ENCODE results near the gene VMAC. TPM values are rescaled to one million over a fixed set of nuclear protein-coding genes. Genes with fewer than 3 reads are reported as not detected.

VMAC gene
- total and polyA plus RNA-seq, 2 donors (not counting 3 experiments of a cell fraction or from before 2014, with no cell fraction given): 4.7 to 6.9 TPM

DNA sequence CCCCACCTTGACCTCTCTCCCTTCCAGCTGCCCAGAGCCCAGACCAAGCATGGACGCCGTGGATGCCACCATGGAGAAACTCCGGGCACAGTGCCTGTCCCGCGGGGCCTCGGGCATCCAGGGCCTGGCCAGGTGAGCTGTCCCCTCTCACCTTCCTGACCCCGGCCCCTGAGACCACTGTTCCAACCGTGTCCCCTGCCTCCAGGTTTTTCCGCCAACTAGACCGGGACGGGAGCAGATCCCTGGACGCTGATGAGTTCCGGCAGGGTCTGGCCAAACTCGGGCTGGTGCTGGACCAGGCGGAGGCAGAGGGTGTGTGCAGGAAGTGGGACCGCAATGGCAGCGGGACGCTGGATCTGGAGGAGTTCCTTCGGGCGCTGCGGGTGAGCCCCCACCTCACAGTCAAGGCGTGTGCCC lies 9.7 kb downstream of the VMAC start:
- intact Hi-C loops (cut with micrococcal nuclease): no loop called here
- Histone ChIP-seq H2AFZ (ENCODE audit: low read depth, low read length) (no peak overlapping the region), H3K4me1 (ENCODE audit: control insufficient read depth, extremely low read depth, insufficient read depth, low read length) (no peaks in the 10 kb centered on the region), H3K4me2 (ENCODE audit: insufficient read depth, low read length) (no peak overlapping the region), H3K9me1 (replicated peaks; ENCODE audit: control insufficient read depth, extremely low read depth, insufficient read depth, low read length) (no peaks in the 10 kb centered on the region), H3K9ac (replicated peaks; ENCODE audit: extremely low read depth, insufficient read depth, low read length) (no peak overlapping the region), H3K27me3 (ENCODE audit: control insufficient read depth in 2 of 2, insufficient read depth in 2 of 2, low read length in 2 of 2) (no peaks in the 10 kb centered on the region), H3K9me3 (replicated peaks; ENCODE audit: control insufficient read depth, insufficient read depth, low read length) (no peaks in the 10 kb centered on the region), H3K4me3 (replicated peaks in 1 of 3; ENCODE audit: insufficient read depth in 1 of 3, low read depth in 1 of 3, low read length in 3 of 3) (no peak overlapping the region), H3K79me2 (ENCODE audit: control insufficient read depth, insufficient read depth, low read length) (no peaks in the 10 kb centered on the region), H4K20me1 (replicated peaks; ENCODE audit: control insufficient read depth, extremely low read depth, insufficient read depth, low read length) (no peaks in the 10 kb centered on the region), H3K36me3 (ENCODE audit: control insufficient read depth in 2 of 2, extremely low read depth in 1 of 2, insufficient read depth in 2 of 2, low read length in 2 of 2) (peaks cover 5 to 17% of the 10 kb centered on the region in 2 experiments), H3K27ac (ENCODE audit: insufficient read depth, low read depth, low read length) (no peak overlapping the region)
- no peak for DNase-seq (ENCODE audit: low read depth, low spot score)
- TF ChIP-seq, protein P1, sequence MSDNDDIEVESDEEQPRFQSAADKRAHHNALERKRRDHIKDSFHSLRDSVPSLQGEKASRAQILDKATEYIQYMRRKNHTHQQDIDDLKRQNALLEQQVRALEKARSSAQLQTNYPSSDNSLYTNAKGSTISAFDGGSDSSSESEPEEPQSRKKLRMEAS (IDR thresholded peaks at IDR 0.05; ENCODE audit: insufficient read depth, insufficient read length): no peak
- no peak for TF ChIP-seq POLR2AphosphoS5 (IDR thresholded peaks at IDR 0.05; ENCODE audit: insufficient read depth, low read depth, low read length)
- no peak for TF ChIP-seq MYC (IDR thresholded peaks at IDR 0.05; ENCODE audit: low read depth, low read length)
- TF ChIP-seq JUN (IDR thresholded peaks at IDR 0.05; ENCODE audit: borderline replicate concordance, insufficient read depth, insufficient read length, low read depth): no peak
- TF ChIP-seq POLR2A (IDR thresholded peaks at IDR 0.05; ENCODE audit: low read depth, low read length): no peak
- TF ChIP-seq EZH2 (IDR thresholded peaks at IDR 0.05; ENCODE audit: borderline replicate concordance, low read depth, low read length, severe bottlenecking): no peak
- TF ChIP-seq, protein P2, sequence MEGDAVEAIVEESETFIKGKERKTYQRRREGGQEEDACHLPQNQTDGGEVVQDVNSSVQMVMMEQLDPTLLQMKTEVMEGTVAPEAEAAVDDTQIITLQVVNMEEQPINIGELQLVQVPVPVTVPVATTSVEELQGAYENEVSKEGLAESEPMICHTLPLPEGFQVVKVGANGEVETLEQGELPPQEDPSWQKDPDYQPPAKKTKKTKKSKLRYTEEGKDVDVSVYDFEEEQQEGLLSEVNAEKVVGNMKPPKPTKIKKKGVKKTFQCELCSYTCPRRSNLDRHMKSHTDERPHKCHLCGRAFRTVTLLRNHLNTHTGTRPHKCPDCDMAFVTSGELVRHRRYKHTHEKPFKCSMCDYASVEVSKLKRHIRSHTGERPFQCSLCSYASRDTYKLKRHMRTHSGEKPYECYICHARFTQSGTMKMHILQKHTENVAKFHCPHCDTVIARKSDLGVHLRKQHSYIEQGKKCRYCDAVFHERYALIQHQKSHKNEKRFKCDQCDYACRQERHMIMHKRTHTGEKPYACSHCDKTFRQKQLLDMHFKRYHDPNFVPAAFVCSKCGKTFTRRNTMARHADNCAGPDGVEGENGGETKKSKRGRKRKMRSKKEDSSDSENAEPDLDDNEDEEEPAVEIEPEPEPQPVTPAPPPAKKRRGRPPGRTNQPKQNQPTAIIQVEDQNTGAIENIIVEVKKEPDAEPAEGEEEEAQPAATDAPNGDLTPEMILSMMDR (IDR thresholded peaks at IDR 0.05; ENCODE audit: extremely low read depth in 1 of 2, insufficient read depth in 1 of 2, low read depth in 1 of 2, low read length in 2 of 2): no peak
- TF ChIP-seq FOS (IDR thresholded peaks at IDR 0.05; ENCODE audit: borderline replicate concordance, insufficient read depth, low read length): no peak
- TF ChIP-seq GATA2 (IDR thresholded peaks at IDR 0.05; ENCODE audit: insufficient read depth, insufficient read length, low read depth, low read length): no peak
- FAIRE-seq: no peak
- CTCF ChIA-PET: no interaction called here
- dilution Hi-C loops (cut with MboI; ENCODE audit: extremely low pct_ligation_motif_present, low sequenced_read_pairs): no loop called here
- POLR2A ChIA-PET: no interaction called here
- BruUV-seq (replicated peaks): no TSS peak
